Retinal pigment epithelial cell (primary cell): ENCODE measurements around the gene CASZ1.
A peak's percentile ranks its signal among the peaks of the same experiment; 100 is the strongest.

Experiments used
- DNase-seq: peaks from one replicate; pipeline ENCODE4 v3.0.0-alpha.2; 2010; ENCODE audit warnings: low read depth
- H3K4me3 ChIP-seq: 2 replicates; pipeline ENCODE4 v1.5.1; 2011; ENCODE audit warnings: mild to moderate bottlenecking, low read length, control low read depth, moderate library complexity
- TF ChIP-seq, protein P1 (sequence below): conservative IDR thresholded peaks from 2 replicates; pipeline ENCODE4 v1.5.1; 2011; ENCODE audit warnings: low read depth, low read length, control low read depth, inconsistent platforms

Gene CASZ1

DNA sequence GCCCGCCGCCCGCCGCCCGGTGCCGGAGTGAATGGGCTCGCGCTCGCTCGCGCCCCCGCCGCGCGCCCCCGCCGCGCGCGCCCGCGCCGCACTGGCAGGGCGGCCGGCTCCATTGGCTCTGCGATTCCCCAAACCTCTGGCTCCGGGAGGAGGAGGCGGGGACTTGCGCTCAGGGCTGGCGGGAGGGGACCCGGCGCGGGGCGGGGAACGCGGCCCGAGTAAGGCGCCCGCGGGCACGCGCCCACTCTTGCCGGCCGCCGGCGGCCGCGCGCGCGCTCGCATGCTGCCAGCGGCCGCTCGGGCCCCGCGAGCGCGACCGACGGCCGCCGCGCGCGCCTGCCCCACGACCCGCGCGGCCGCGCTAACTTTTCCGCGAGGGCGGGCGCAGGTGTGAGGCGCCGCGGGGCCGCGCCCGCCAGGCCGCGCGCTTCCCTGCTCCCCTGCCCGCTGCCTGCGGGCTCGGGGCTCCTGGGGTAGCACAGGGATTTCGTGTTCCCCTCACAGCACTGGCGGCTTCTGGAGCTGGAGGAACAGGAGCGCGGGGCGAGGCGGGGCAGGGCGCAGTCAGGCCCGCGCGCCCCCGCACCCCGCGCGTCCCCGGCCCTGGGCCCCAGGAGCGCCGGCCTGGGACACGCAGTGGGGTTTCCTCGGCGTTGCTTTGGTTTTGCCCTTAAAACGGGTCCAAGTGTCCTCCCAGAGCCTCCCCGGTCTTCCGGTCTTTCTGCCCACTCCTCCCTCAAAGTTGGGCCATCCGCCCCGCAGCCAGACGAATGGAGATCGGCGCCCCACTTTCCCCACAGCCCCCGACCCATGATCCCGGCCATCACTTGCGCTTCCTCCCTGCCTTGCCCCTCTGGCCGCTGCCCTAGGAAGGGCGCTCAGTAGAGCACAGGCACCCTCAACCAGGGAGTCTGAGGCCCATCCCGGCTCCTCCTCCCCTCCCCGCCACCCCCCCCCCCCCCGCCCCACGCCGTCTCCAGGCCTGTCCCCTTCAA is 101.5 kb downstream of the CASZ1 start:
- TF ChIP-seq, protein P1, sequence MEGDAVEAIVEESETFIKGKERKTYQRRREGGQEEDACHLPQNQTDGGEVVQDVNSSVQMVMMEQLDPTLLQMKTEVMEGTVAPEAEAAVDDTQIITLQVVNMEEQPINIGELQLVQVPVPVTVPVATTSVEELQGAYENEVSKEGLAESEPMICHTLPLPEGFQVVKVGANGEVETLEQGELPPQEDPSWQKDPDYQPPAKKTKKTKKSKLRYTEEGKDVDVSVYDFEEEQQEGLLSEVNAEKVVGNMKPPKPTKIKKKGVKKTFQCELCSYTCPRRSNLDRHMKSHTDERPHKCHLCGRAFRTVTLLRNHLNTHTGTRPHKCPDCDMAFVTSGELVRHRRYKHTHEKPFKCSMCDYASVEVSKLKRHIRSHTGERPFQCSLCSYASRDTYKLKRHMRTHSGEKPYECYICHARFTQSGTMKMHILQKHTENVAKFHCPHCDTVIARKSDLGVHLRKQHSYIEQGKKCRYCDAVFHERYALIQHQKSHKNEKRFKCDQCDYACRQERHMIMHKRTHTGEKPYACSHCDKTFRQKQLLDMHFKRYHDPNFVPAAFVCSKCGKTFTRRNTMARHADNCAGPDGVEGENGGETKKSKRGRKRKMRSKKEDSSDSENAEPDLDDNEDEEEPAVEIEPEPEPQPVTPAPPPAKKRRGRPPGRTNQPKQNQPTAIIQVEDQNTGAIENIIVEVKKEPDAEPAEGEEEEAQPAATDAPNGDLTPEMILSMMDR, result no peak
- DNase-seq, result peak; percentile 34
- peak overlapping the region; percentile 23 for H3K4me3 ChIP-seq

DNA sequence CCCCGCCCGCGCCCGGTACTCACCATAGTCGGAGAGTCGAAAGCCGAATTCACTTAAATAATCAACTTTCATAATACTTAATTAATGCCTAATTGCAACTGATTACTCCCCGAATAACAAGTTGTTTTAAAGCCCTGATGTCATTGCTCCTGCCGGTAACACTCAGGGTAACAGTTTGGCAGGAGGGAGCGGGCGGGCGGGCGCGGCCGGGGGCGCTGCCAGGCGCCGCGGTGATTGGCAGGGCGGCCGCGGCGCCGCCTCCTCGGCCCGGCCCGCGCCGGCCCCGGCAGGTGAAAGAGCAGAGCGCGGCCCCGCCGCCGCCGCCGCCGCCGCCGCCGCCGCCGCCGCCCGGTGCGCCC is 102.2 kb downstream of the CASZ1 start:
- DNase-seq, result no peak
- H3K4me3 ChIP-seq, result peak overlapping the region; percentile 55
- TF ChIP-seq, protein P1, result no peak

DNA sequence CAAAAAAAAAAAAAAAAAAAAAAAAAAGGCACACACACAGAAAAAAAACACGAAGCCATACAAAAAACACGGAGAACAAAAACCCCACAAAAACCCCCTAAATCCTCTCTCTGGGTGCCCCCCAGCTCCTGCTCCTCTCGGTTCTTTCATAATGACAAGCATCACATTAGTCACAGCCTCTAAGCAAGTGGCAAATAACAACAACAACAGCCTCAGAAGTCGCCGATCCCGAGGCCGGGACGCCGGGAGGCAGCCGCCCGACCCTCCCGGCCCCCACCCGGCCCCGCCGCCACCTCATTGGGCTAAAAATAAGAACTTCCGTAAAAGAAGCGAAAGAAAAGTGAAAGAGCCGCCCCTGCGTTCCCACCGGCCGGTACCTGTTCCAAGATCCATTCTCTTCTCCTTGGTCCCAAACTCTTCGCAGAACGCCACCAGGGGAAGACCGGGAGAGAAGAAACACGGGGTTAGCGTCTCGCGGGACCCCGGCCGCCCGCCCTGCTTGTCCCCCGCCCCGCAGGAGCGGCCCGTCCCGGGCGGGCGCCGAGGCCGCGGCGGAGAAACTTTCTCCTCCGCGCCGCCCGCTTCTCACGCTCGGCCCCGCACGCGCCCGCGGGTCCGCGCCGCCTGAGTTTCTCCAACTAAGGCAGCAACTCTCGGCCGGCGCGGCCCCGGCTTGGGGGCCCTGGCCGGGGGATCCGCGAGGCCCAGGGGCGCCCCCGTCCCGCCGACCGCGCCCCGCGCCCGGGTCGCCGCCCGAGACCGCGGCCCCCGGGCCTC is 102.8 kb downstream of the CASZ1 start:
- peak overlapping the region; percentile 55 for H3K4me3 ChIP-seq
- DNase-seq, result no peak
- TF ChIP-seq, protein P1, result no peak

DNA sequence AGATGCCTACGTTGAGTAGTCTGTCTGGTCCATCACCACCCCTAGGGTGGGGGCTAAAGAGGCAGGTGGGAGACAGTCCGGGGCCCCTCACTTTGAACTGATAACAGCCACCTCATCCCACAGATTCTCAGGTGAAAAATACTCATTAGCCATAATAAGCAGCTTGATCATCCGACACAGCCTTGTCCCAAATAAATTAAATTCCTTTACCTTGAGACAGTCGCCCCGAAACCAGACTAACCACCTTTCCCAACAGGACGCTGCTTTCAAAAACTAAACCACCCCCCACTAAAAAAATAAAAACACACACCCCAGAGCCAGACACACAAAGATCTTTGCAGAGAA is 103.3 kb downstream of the CASZ1 start:
- DNase-seq, result no peak
- peak overlapping the region; percentile 55 for H3K4me3 ChIP-seq
- TF ChIP-seq, protein P1, result no peak

DNA sequence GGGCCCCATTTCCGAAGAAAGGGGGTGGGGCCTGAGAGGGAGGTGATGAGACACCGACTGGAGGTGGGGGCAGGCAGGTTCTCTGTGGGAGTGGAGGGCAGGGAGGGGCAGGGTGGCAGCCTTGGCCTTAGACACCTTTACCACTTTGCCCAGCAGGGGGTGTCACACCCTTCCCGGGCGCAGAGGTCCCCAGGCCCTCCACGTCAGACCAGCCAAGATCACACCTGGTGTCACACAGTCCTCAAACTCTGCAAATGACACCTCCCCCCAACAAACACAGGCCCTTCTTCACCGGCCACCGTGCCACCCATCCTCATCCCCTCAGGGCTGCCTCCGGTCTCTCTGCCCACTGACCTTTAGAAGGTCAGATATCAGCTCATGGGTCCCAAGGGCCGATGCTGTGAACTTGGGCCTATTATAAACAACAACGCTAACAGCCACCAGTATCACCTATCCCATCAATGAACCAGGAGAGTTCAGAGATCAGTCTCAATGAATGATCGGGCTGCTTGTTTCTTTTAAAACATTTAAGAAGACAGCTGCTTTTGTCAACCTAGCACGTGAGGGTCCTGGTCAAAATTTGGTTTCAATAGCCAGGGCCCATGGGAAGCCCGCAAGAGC is 103.9 kb downstream of the CASZ1 start:
- no peak overlapping the region for H3K4me3 ChIP-seq
- DNase-seq, result no peak
- TF ChIP-seq, protein P1, result peak; percentile 60

DNA sequence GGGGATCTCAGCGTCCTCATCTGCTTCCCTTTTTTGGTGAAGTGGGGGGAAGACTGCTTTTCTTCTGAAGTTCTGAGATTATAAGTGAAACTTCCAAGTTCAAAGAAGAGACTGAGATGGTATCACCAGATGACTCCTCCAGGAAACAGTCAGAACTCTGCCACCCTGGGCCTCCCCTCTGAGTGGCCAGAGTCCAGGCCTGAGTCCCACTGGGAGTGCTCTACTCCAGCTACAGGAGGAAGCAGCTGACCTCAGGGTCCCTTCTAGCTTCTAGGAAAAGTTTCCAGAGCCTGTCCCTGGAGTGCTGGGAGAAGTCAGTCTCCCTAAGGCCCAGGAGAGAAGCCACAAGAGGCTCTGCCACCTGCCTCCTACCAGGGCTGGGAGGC is 104.7 kb downstream of the CASZ1 start:
- no peak overlapping the region for H3K4me3 ChIP-seq
- TF ChIP-seq, protein P1, result no peak
- DNase-seq, result no peak
